ENCODE results near the gene PNMA1. TPM values are rescaled to one million over a fixed set of nuclear protein-coding genes. Genes with fewer than 3 reads are reported as not detected.

PNMA1 gene
- total and polyA plus RNA-seq, 4 donors = 22.4 to 45.5 (median 35.9) TPM

GRCh38 chr14:73680821-73681220 is 33.4 kb downstream of the PNMA1 start:
- Histone ChIP-seq H3K4me3 (ENCODE audit: low read length in 2 of 2) (no peak overlapping the region), H3K27me3 (ENCODE audit: control insufficient read depth in 1 of 2, insufficient read depth in 2 of 2, low read length in 1 of 2) (no peaks in the 10 kb centered on the region), H3K36me3 (ENCODE audit: control insufficient read depth in 1 of 2, insufficient read depth in 2 of 2, low read length in 1 of 2) (no peaks in the 10 kb centered on the region), H3K27ac (ENCODE audit: low read depth in 1 of 2, low read length in 2 of 2) (no peak overlapping the region), H3K9me3 (ENCODE audit: control insufficient read depth, low read length) (no peaks in the 10 kb centered on the region), H3K4me1 (ENCODE audit: control insufficient read depth in 1 of 2, insufficient read depth in 2 of 2, low read length in 2 of 2) (no peaks in the 10 kb centered on the region)
- ATAC-seq (ENCODE audit: low FRiP score) = no peak
- WGBS, 2 donors = 94 to 99% methylated on average over 5 of the region's 5 CpGs
- intact Hi-C loops (cut with DNase I) = no loop called here
- no peak for DNase-seq

DNA sequence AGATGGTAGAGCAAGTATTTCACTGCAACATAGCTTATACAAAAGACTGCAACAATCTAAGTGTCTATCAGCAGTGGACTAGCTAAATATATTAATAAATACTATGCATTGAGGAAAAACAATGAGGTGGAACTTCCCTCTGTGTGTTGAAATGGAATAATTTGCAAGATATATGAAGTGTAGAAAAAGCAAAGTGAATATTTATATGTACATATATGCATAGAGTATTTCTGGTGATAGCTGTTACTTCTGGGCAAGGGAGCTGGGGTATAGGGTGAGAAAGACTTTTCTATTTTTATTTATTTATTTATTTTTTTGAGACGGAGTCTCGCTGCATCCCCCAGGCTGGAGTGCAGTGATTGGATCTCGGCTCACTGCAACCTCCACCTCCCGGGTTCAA is 35.5 kb downstream of the PNMA1 start:
- Histone ChIP-seq H3K27me3 (ENCODE audit: control insufficient read depth in 1 of 2, insufficient read depth in 2 of 2, low read length in 1 of 2) (no peaks in the 10 kb centered on the region), H3K27ac (ENCODE audit: low read depth in 1 of 2, low read length in 2 of 2) (no peak overlapping the region), H3K4me3 (ENCODE audit: low read length in 2 of 2) (no peak overlapping the region), H3K9me3 (ENCODE audit: control insufficient read depth, low read length) (no peaks in the 10 kb centered on the region), H3K36me3 (ENCODE audit: control insufficient read depth in 1 of 2, insufficient read depth in 2 of 2, low read length in 1 of 2) (no peaks in the 10 kb centered on the region), H3K4me1 (ENCODE audit: control insufficient read depth in 1 of 2, insufficient read depth in 2 of 2, low read length in 2 of 2) (no peaks in the 10 kb centered on the region)
- no peak for DNase-seq
- no peak for ATAC-seq (ENCODE audit: low FRiP score)
- intact Hi-C loops (cut with DNase I) = no loop called here
- 96 to 100% methylated on average over 4 of the region's 4 CpGs for WGBS, 2 donors

- ATAC-seq (ENCODE audit: low FRiP score) = no peak
- no peak for DNase-seq
- H3K36me3 ChIP-seq (ENCODE audit: control insufficient read depth in 1 of 2, insufficient read depth in 2 of 2, low read length in 1 of 2) = no peaks in the 10 kb centered on the region
- 94% methylated on average over 3 of the region's 3 CpGs for WGBS, 2 donors
- no peaks in the 10 kb centered on the region for H3K4me1 ChIP-seq (ENCODE audit: control insufficient read depth in 1 of 2, insufficient read depth in 2 of 2, low read length in 2 of 2)
- intact Hi-C loops (cut with DNase I) = no loop called here
- H3K9me3 ChIP-seq (ENCODE audit: control insufficient read depth, low read length) = no peaks in the 10 kb centered on the region
- H3K4me3 ChIP-seq (ENCODE audit: low read length in 2 of 2) = no peak overlapping the region
- H3K27me3 ChIP-seq (ENCODE audit: control insufficient read depth in 1 of 2, insufficient read depth in 2 of 2, low read length in 1 of 2) = no peaks in the 10 kb centered on the region
- H3K27ac ChIP-seq (ENCODE audit: low read depth in 1 of 2, low read length in 2 of 2) = no peak overlapping the region
Measured at GRCh38 chr14:73674986-73675385, 39.2 kb downstream of the PNMA1 start.

DNA sequence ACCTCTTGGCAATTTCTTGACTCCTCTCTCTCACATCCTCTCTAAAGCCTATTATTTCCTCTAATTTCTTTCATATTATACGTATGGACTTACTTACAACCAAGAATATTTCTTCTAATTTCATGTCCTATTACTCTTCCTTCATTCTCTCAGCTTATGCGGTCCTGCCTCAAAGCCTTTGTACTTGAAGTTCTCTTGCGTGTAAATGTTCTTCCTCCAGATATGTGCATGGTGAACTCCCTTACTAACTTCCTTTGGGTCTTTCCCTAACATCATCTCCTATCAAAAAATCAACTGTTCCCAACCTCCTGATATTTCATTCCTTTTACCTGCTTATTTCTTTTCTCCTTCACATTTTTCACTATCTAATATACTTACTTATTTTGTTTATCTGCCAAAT is 46.3 kb downstream of the PNMA1 start:
- intact Hi-C loops (cut with DNase I) = no loop called here
- DNase-seq (no peak), ATAC-seq (ENCODE audit: low FRiP score) (no peak)
- H3K27ac ChIP-seq (ENCODE audit: low read depth in 1 of 2, low read length in 2 of 2) = no peak overlapping the region
- no peaks in the 10 kb centered on the region for H3K9me3 ChIP-seq (ENCODE audit: control insufficient read depth, low read length)
- no peaks in the 10 kb centered on the region for H3K27me3 ChIP-seq (ENCODE audit: control insufficient read depth in 1 of 2, insufficient read depth in 2 of 2, low read length in 1 of 2)
- WGBS, 2 donors = 89 to 90% methylated on average over 3 of the region's 3 CpGs
- H3K4me3 ChIP-seq (ENCODE audit: low read length in 2 of 2) = no peak overlapping the region
- H3K36me3 ChIP-seq (ENCODE audit: control insufficient read depth in 1 of 2, insufficient read depth in 2 of 2, low read length in 1 of 2) = no peaks in the 10 kb centered on the region
- no peaks in the 10 kb centered on the region for H3K4me1 ChIP-seq (ENCODE audit: control insufficient read depth in 1 of 2, insufficient read depth in 2 of 2, low read length in 2 of 2)

DNA sequence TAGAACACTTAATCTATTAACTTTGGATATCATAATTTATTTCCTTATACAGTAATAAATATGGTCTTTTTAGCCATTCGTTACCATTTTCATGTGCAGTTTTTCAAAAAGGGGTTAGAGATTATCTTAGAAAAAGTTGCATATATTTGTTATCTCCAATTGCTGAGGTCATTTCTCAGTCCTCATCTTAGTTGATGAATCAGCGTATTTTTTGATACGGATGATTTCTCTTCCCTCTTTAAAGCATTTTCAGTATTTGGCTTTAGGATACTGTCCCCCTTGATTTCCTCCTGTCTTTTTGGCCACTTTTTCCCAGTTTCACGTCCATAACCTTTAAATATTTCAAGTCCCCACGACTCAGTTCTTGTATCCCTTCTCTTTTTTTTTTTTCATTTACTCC is 47.6 kb downstream of the PNMA1 start:
- 85 to 87% methylated on average over 5 of the region's 5 CpGs for WGBS, 2 donors
- DNase-seq = no peak
- H3K27ac ChIP-seq (ENCODE audit: low read depth in 1 of 2, low read length in 2 of 2) = no peak overlapping the region
- H3K27me3 ChIP-seq (ENCODE audit: control insufficient read depth in 1 of 2, insufficient read depth in 2 of 2, low read length in 1 of 2) = no peaks in the 10 kb centered on the region
- H3K4me1 ChIP-seq (ENCODE audit: control insufficient read depth in 1 of 2, insufficient read depth in 2 of 2, low read length in 2 of 2) = no peaks in the 10 kb centered on the region
- H3K4me3 ChIP-seq (ENCODE audit: low read length in 2 of 2) = no peak overlapping the region
- no peak for ATAC-seq (ENCODE audit: low FRiP score)
- H3K36me3 ChIP-seq (ENCODE audit: control insufficient read depth in 1 of 2, insufficient read depth in 2 of 2, low read length in 1 of 2) = no peaks in the 10 kb centered on the region
- H3K9me3 ChIP-seq (ENCODE audit: control insufficient read depth, low read length) = no peaks in the 10 kb centered on the region
- intact Hi-C loops (cut with DNase I) = no loop called here

DNA sequence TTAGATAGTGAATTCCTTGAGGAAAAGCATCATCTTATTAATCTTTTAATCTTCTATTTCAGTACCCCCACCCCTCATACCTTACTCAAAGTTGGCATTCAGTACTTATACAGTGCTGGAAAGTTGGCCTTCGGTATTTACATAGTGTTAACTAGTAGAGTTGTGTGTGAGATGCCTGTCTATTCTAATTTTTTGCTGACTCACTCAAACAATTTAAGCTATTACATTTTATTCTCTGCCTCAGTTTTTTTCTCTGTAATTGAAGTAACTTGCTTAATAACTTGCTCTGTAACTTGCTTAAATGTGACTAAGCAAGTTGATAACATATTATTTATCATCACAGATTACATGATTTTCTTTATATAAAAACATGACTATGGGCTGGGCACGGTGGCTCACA is 49.1 kb downstream of the PNMA1 start:
- 94 to 98% methylated on average over 2 of the region's 2 CpGs for WGBS, 2 donors

GRCh38 chr14:73663548-73664212 is 50.5 kb downstream of the PNMA1 start:
- Histone ChIP-seq H3K27ac (ENCODE audit: low read depth in 1 of 2, low read length in 2 of 2) (no peak overlapping the region), H3K9me3 (ENCODE audit: control insufficient read depth, low read length) (no peaks in the 10 kb centered on the region), H3K4me1 (ENCODE audit: control insufficient read depth in 1 of 2, insufficient read depth in 2 of 2, low read length in 2 of 2) (no peaks in the 10 kb centered on the region), H3K4me3 (ENCODE audit: low read length in 2 of 2) (no peak overlapping the region), H3K36me3 (ENCODE audit: control insufficient read depth in 1 of 2, insufficient read depth in 2 of 2, low read length in 1 of 2) (no peaks in the 10 kb centered on the region), H3K27me3 (ENCODE audit: control insufficient read depth in 1 of 2, insufficient read depth in 2 of 2, low read length in 1 of 2) (no peaks in the 10 kb centered on the region)
- intact Hi-C loops (cut with DNase I) = no loop called here
- DNase-seq (no peak), ATAC-seq (ENCODE audit: low FRiP score) (no peak)

More for the DNA sequence above, 49.1 kb downstream of the PNMA1 start:
- Histone ChIP-seq H3K4me3 (ENCODE audit: low read length in 2 of 2) (no peak overlapping the region), H3K4me1 (ENCODE audit: control insufficient read depth in 1 of 2, insufficient read depth in 2 of 2, low read length in 2 of 2) (no peaks in the 10 kb centered on the region), H3K27me3 (ENCODE audit: control insufficient read depth in 1 of 2, insufficient read depth in 2 of 2, low read length in 1 of 2) (no peaks in the 10 kb centered on the region), H3K9me3 (ENCODE audit: control insufficient read depth, low read length) (no peaks in the 10 kb centered on the region), H3K36me3 (ENCODE audit: control insufficient read depth in 1 of 2, insufficient read depth in 2 of 2, low read length in 1 of 2) (no peaks in the 10 kb centered on the region), H3K27ac (ENCODE audit: low read depth in 1 of 2, low read length in 2 of 2) (no peak overlapping the region)
- ATAC-seq (ENCODE audit: low FRiP score) (no peak), DNase-seq (no peak)
- intact Hi-C loops (cut with DNase I) = no loop called here

- 54 to 67% methylated on average over 1 of the region's 1 CpG for WGBS, 2 donors
- no peak for ATAC-seq (ENCODE audit: low FRiP score)
Measured at GRCh38 chr14:73662487-73662943, 51.7 kb downstream of the PNMA1 start.

DNA sequence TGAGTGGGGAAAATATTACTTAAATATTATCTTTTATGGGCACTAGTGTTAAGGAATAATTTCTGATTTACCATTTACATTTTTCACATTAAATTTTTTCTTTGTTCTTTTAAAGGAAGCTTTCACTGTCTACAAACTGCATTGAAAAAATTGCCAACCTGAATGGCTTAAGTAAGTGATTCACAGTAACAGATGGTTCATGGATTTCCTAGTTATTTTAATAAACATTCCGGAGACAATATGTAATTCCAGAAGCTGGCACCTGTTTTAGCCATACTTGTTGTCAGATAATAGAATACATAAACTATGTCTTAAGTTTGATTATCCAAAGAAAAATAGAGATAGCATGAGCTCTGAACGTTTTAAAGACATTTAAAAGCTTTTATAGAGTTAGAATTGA is 52.3 kb downstream of the PNMA1 start:
- DNase-seq (no peak), ATAC-seq (ENCODE audit: low FRiP score) (no peak)
- Histone ChIP-seq H3K4me3 (ENCODE audit: low read length in 2 of 2) (no peak overlapping the region), H3K4me1 (ENCODE audit: control insufficient read depth in 1 of 2, insufficient read depth in 2 of 2, low read length in 2 of 2) (no peaks in the 10 kb centered on the region), H3K27ac (ENCODE audit: low read depth in 1 of 2, low read length in 2 of 2) (no peak overlapping the region), H3K9me3 (ENCODE audit: control insufficient read depth, low read length) (no peaks in the 10 kb centered on the region), H3K36me3 (ENCODE audit: control insufficient read depth in 1 of 2, insufficient read depth in 2 of 2, low read length in 1 of 2) (no peaks in the 10 kb centered on the region), H3K27me3 (ENCODE audit: control insufficient read depth in 1 of 2, insufficient read depth in 2 of 2, low read length in 1 of 2) (no peaks in the 10 kb centered on the region)
- 75 to 78% methylated on average over 2 of the region's 2 CpGs for WGBS, 2 donors
- intact Hi-C loops (cut with DNase I) = no loop called here

More at GRCh38 chr14:73662487-73662943, 51.7 kb downstream of the PNMA1 start:
- H3K27ac ChIP-seq (ENCODE audit: low read depth in 1 of 2, low read length in 2 of 2) = no peak overlapping the region
- no peaks in the 10 kb centered on the region for H3K36me3 ChIP-seq (ENCODE audit: control insufficient read depth in 1 of 2, insufficient read depth in 2 of 2, low read length in 1 of 2)
- no peaks in the 10 kb centered on the region for H3K27me3 ChIP-seq (ENCODE audit: control insufficient read depth in 1 of 2, insufficient read depth in 2 of 2, low read length in 1 of 2)
- H3K4me1 ChIP-seq (ENCODE audit: control insufficient read depth in 1 of 2, insufficient read depth in 2 of 2, low read length in 2 of 2) = no peaks in the 10 kb centered on the region
- intact Hi-C loops (cut with DNase I) = no loop called here
- no peaks in the 10 kb centered on the region for H3K9me3 ChIP-seq (ENCODE audit: control insufficient read depth, low read length)
- DNase-seq = peak in 1 of 2 donors; percentile 62
- H3K4me3 ChIP-seq (ENCODE audit: low read length in 2 of 2) = no peak overlapping the region
